NCI-H226 (cell line): ENCODE results near the gene CDK2.
A peak's percentile ranks its signal among the peaks of the same experiment; 100 is the strongest.
"Not testable (repeated sequence)": the region's sequence is repeated elsewhere in the genome, so short reads cannot be mapped to it uniquely, and the experiment has no call there.

Experiments used
- DNase-seq: peaks from one replicate; pipeline ENCODE4 v3.0.0-alpha.2; 2015

Gene CDK2

DNA sequence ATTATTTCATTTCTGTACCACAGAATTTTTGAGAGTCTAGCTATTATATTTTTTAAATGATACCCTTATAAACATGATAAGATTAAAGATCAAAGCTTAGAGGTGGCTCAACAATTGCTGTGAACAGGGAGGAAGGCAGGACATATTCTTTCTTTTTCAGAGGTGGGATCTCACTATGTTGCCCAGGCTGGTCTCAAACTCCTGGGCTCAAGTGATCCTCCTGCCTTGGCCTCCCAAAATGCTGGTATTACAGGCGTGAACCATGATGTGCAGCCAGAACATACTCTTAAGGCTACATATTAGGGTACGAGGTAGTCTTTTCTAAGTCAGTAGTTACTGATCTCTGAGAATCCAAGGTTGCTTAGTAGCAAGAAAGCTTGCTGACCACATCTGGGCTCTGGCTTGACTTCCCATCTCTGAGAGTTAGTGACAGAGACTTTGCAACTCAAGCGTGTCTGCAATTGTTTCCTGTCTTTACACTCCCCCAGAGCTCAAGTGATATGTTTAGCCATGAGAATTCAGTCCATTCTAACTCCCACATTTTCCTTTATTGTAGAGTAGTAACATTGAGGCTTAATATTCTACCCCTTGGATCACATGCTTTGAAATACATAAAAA lies 15.8 kb downstream of the CDK2 start:
- DNase-seq: peak; percentile 63

DNA sequence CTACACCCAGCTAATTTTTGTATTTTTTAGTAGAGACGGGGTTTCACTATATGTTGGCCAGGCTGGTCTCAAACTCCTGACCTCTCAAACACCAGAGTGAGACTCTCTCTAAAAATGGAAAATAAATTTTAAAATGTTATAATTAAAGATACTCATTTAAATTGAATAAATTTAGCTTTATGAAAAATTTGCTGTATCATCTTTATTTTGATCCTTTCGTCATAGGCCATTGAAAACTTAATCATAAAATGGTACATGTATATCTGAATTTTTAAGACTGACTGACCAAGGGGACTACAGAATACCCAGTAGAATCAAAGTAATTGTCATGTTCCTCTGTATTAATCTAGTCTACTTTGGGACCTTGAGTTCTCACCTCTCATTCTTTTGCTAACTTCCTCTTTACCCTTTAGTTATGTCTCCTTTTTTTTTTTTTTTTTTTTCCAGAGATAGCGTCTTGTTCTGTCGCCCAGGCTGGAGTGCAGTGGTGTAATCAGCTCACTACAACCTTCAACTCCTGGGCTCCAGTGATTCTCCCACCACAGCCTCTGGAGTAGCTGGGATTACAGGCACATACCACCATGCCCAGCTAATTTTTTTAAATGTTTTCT lies 16.7 kb downstream of the CDK2 start:
- DNase-seq: no peak

DNA sequence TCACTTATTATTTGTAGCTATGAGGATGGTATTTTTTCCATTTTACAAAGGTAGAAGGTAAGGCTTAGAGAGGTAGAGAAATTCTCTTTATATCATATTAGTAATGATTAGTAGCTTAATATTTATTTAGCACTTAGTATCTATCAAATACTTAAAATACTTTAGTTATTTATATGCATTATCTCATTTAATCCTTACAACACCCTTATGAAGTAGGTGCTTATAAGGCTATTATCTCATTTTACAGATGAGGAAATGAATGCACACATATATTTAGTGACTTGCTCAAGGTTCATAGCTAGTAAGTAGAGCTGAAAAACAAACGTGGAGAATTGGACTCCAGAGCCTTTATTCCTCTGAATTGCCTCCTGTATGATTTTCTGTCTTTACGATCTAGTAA lies 18.2 kb downstream of the CDK2 start:
- no peak for DNase-seq

DNA sequence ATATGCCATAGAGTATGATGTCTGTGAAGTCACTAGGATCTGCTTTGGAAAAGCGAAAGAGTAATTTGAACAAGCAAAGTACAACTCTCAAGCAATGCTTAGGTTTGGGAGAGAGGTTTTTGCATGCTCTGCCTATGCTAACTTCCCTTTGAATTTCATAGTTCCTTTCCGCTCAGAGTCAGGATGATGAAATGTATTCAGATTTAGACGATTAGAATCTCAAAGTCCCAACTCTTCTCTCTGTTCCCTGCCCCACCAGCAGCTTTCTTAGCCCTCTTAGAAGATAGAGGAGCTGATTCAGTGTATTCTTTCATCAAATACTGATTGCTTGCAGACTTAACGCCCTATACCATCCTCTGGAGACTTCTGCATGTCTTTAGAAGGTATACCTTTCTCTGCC lies 18.7 kb downstream of the CDK2 start:
- no peak for DNase-seq

DNA sequence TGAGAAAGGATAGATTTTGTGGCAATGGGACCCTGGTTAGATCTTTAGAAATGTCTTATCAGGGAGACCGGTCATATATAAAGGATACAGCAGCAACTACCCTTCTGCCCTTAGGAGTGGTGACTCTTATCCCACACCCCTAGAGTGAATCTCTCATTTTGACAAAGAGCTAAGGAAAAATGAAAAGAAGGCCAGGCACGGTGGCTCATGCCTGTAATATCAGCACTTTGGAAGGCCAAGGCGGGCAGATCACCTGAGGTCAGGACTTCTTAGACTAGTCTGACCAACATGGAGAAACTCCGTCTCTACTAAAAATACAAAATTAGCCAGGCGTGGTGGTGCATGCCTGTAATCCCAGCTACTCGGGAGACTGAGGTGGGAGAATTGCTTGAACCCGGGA lies 19.3 kb downstream of the CDK2 start:
- DNase-seq: not testable (repeated sequence)

DNA sequence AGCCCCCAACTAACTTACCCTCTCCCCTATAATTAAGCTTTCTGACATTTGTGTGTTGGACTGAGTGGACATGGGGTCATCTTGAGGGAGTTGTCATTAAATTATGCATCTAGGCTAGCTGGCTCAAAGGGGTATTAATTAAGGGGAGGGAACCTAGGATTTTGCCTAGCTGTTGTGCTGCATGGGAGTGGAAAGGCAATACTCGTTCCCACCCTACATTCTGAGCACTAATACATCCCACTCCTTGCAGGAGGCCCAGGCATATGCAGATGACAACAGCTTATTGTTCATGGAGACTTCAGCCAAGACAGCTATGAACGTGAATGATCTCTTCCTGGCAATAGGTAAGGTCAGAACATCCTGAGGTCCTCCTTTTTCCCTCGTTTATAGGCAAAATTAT lies 24.5 kb downstream of the CDK2 start:
- no peak for DNase-seq

DNA sequence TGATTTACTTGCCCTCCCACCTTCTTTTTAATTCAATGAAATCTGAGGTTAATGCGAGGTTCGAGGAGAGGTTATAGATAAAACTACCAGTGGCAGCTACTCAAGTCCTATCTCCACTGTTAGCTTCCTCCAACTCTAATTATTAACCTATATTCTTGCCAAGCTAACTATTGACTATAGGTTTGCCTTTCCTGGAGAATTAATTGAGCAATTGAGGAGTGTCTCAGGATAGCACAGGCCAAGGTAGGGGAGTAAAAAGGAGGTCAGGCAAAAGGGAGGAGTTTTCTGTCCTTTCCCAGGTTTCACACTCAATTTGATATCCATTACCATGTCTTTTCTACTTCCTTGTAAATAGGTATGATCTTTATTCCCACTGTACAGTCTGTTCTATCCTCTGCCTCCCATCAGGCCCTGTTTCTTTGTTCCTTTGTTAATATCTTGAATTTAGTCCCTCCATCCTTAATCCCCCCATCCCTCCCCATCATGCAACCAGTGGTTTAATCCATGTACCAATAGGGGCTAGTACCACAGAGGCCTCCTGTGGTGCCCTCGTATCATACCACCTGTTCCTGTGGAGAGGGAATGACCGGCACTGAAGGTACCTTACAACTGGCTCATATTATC lies 26.7 kb downstream of the CDK2 start:
- DNase-seq: no peak

DNA sequence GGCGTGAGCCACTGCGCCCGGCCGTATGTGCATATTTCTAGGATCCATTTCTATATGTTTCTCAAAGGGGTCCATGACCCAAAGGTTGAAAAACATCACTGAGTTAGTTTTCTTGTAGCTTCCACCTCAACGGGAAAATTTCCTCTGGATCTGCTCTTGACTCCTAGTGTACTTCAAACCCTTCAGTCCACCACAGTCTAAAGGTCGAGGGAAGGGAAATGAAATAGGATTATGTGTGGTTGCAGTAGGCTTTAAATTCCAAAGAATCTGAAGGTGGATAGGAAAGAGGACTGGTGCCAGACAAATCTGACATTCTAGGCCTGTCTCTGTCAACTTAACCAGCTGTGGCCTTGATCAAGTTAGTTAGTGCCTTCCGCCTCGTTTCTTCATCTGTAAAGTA lies 28.7 kb downstream of the CDK2 start:
- no peak for DNase-seq

DNA sequence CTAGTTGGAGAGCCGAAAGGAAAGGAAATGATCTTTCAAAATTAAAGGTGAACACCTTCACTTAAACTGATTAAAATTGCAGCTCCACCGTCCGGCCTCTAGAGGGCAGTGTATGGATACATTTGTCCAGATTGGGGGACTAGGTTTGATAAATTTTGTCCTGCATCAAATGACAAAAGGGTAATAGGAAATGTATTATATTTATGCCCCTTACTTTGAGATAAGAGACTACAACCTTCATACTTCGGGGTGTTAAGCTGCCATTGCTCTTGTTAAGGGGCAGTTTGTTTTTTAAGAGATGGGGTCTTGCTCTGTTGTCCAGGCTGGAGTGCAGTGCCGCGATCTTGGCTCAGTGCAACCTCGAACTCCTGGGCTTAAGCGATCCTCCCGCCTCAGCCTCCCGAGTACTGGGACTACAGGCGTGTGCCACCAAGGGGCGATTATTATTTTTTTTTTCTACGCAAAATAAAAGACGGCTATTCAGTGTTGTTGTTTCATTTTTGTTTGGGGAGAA lies 29.6 kb downstream of the CDK2 start:
- DNase-seq: peak; percentile 37

DNA sequence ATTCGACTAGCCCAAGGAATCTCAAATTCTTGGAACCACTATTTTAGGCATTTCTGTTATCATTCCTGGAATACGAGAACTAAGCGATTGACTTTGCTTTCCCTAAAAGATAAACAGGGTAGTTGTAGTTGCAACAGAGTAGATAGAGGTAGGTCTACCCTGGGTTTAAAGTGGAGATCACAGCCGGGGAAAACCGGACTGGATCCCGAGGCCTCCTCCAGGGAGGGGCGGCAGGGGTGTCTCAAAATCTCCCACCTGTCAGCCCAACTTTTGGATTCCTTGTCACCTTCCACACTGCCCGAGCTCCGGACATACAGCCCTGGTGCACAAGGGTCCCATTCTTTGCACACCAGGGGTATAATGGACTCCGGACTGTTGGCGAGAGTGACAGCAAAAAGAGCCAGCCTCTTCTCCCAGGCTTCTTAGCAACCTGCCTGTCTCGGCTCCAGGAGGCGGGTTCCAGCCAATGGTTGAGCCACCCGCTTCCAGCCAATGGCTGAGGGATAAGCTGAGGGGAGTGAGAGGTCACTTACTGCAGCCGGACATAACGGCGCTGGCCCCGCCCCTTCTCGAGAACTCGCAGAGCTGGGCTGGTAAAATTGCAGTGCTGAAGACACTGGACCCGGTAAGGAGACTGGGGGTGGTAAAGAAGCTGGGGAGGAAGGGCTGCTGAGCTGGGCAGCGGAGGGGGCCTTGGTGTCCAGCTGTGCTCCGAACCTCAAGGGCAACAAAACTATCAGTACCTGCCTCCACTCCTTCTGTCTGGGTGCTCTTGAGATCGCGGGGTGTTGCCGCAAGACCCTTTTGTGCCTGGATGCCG lies 30.3 kb downstream of the CDK2 start, which contains the start of gene SUOX:
TSS of gene SUOX (plus strand) at position 562 of the 820 bp plus-strand sequence. CDS start 4,946 bp downstream, outside the sequence.
- peak; percentile 100 for DNase-seq

DNA sequence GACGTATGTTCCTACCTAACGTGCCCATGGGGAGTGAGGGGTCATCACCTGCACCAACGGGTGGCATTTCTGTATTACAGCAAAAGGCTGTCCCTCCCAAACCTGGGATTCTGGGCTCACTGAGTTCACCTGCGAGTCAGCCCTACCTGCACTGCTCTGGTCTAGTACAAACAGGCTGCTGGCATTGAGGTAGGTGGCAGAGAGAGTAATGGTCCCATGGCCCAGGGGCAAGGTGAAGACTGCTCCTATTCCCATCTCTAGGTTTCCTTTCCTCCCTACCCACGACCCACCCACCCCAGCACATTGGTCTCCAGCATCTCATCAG lies 30.9 kb downstream of the CDK2 start:
- no peak for DNase-seq

DNA sequence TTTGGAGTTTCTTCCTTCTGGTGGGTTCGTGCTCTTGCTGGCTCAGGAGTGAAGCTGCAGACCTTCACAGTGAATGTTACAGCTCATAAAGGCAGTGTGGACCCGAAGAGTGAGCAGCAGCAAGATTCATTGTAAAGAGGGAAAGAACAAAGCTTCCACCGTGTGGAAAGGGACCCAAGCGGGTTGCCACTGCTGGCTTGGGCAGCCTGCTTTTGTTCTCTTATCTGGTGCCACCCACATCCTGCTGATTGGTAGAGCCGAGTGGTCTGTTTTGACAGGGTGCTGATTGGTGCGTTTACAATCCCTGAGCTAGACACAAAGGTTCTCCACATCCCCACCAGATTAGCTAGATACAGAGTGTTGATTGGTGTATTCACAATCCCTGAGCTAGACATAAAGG lies 32.9 kb downstream of the CDK2 start:
- DNase-seq: not testable (repeated sequence)

DNA sequence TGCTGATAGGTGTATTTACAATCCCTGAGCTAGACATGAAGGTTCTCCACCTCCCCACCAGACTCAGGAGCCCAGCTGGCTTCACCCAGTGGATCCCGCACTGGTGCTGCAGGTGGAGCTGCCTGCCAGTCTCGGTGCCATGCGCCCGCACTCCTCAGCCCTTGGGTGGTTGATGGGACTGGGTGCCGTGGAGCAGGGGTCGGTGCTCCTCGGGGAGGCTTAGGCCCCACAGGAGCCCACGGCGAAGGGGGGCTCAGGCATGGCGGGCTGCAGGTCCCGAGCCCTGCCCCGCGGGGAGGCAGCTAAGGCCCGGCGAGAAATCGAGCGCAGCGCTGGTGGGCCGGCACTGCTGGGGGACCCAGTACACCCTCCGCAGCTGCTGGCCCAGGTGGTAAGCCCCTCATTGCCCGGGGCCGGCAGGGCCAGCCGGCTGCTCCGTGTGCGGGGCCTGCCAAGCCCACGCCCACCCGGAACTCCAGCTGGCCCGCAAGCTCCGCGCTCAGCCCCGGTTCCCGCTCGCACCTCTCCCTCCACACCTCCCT lies 33.4 kb downstream of the CDK2 start:
- not testable (repeated sequence) for DNase-seq

DNA sequence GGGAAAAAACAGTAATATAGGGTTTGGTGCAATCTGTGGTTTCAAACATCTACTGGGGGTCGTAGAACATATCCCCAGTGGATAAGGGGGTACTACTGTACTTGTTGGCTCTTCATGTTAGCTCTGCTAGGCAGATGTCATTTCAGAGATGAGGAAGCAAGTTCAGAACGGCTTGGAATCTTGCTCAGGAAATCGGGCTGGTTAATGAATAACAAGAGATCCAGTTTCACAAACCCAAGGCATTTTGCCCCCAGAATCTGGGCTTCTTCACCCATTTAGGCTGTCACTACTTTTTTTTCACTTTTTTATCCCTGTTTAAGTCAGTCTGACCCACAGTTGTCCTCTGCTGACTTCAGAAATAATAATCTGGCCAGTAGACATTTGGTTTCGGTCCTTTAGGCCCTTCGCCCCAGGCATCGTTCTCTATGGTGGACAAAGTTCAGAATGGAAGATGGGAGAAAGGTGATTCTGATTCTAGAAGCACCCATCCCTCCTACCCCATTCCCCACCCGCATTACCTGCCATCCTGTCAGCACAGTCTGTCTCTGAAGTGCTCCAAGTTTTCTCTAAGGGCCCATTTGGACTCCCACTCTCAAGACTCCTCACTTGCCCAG lies 35.0 kb downstream of the CDK2 start:
- DNase-seq: no peak

DNA sequence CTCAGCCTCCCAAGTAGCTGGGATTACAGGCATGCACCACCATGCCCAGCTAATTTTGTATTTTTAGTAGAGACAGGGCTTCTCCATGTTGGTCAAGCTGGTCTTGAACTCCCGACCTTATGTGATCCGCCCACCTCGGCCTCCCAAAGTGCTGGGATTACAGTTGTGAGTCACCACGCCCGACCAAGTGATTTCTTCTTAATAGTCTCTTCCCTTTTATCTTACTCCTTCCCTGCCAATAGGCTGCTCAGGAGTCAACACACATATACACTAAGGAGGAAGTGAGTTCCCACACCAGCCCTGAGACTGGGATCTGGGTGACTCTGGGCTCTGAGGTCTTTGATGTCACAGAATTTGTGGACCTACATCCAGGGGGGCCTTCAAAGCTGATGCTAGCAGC lies 36.7 kb downstream of the CDK2 start:
- DNase-seq: not testable (repeated sequence)

DNA sequence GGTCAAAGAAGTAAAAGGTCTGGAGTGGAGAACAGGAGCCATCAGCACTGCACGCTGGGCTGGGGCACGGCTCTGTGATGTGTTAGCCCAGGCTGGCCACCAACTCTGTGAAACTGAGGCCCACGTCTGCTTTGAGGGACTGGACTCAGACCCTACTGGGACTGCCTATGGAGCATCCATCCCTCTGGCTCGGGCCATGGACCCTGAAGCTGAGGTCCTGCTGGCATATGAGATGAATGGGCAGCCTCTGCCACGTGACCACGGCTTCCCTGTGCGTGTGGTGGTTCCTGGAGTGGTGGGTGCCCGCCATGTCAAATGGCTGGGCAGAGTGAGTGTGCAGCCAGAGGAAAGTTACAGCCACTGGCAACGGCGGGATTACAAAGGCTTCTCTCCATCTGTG lies 37.6 kb downstream of the CDK2 start:
- DNase-seq: no peak

DNA sequence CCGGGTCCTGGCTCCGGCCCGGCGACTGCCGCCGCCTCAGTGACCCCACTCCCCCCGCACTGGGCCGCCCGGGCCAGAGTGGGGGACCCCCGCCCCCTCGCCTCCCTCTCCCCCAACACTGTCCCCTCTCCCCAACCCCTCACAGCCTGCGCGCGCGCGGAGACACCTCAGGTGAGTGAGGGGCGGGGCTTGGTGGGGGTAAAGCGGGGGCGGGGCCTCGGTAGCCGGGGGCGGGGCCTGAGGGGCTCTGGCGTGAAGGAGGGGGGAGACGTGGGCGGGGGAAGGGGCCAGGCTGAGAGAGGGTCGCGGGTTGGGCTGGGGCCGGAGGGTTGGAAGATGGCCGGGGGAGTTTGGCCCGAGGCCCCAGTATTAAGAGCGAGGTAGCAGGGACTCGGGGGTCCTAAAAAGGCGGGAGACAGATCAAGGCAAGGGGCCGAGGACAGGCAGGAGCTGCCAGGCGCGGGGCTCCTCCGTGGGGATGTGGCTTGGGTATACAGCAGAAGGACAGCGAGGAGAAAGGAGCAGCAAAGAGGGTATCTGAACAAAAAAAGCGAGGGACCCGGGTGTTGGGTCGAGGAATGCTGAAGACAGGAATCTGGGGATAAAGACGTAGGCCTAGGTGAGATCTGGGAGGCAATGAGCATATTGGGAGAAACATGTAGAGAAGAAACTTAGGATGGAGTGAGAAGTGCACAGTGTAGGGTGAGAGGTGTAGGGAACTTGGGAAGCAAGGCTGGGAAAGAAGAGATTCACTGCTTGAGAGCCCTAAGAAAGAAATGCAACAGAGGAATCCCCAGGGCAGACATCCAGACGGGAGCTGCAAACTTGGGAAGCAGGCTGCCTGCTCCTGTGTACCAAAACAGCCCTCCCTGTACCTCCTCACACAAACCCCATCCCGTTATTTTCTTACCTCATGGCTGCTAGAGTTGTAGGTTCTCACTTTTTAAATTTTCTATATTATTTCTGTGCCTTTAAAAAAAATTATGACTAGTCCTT lies 41.2 kb downstream of the CDK2 start:
- DNase-seq: peak; percentile 20

DNA sequence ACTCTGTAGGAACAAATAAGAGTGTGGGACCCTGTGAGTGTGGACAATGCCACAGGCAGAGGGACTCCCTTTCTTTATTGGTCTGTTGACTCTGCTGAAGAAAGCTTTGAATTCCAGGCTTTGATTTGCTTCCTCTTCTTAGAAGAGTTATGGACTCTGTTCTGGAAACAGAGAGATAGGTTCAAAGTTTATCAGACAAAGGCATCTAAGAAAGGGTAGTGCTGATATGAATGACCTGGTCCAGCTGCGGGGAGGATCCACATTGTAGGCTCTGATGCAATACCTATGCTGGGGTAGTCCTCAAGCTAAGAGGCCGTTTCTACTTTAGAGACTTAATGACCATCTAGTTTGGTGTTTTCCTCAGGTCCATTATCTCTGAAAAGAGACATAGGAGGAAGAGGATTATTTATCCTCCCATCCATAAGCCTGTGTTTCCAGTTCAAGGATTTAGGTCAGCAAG lies 43.5 kb downstream of the CDK2 start:
- DNase-seq: no peak

DNA sequence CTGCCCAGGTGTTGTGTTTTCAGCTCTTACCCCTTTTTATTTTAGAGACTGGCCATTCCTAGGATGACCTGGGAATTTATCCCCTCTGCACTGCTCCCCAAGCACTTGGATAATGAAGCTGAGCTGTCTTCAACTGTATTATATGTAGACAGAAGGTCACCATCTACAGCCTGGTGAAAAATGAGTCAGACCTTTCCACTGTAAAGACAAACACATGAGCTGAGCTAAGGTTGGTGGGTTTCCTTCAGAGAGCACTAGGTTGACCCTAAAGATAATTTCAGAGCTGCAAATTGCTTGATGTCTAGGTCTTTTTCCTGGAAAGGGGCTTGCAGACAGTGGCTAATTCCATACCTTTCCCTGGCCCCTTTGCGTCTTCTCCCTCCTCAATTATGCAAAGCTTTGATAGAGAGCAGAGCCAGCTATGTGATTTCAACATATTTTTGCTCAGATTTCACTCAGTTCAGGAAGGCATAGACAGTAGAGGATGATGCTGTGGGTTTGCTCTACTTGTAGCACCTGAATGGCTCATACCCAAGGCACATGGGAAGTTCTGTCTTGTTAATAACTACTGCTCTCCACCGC lies 45.0 kb downstream of the CDK2 start:
- DNase-seq: no peak

DNA sequence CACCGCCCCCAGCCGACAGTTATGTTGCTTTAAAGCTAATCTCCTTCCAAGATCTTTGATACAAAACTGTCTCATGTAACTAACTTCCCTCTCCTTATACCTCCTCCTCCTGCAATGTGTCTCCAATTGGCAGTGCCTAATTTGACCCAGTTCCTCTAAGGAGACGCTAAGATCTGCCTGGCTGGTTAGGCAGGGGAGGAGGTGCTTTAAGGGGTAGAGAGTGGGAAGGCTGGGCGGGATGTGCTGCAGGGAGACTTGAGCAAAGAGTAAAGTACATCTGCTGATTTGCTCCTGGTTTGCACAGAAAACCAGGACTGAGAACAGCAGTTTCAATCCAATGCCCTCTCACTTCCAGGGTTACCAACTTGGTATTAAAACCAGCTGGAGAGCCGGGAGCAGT lies 46.9 kb downstream of the CDK2 start:
- no peak for DNase-seq

DNA sequence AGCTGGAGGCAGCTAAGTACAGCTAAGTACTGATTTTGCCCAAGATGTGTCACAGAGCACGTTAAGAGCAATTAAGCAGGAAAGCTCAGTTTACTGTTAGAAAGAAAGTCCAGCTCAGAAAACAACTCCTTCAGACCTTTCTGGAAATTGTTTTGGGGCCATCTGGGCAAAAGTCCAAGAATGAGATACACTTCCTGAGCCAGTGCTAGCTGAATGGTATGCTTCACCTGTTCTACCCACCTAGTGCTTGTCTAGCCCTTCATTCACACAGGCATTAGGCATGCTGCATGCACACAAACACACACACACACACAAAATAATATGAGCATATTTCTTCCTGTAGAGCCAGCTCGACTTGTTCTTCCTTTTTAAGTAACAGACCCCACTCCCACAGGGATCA lies 47.6 kb downstream of the CDK2 start:
- no peak for DNase-seq
